Nephron (organoid): Measurements from ENCODE around the gene COL5A3.

Experiments
- H3K27ac Mint-ChIP-seq, 3 experiments: 2 replicates each; pipeline ENCODE4 v1.8.0; 2020; ENCODE audit warnings: mixed read lengths in 3 of 3, mild to moderate bottlenecking in 2 of 3, moderate library complexity in 1 of 3
- H3K27me3 Mint-ChIP-seq: 2 replicates; pipeline ENCODE4 v1.8.0; 2021; ENCODE audit warnings: low read depth, mild to moderate bottlenecking, moderate library complexity, mixed read lengths
- H3K36me3 Mint-ChIP-seq: 2 replicates; pipeline ENCODE4 v1.8.0; 2020; ENCODE audit warnings: low read depth, mixed read lengths
- H3K4me1 Mint-ChIP-seq: 2 replicates; pipeline ENCODE4 v1.8.0; 2020; ENCODE audit warnings: mixed read lengths
- H3K4me3 Mint-ChIP-seq, 3 experiments: 2 replicates each; pipeline ENCODE4 v1.8.0; 2020; ENCODE audit warnings: mild to moderate bottlenecking in 3 of 3, mixed read lengths in 3 of 3, moderate library complexity in 2 of 3
- H3K9me3 Mint-ChIP-seq: 2 replicates; pipeline ENCODE4 v1.8.0; 2020; ENCODE audit warnings: mixed read lengths
- CTCF ChIP-seq, 3 experiments: fragments of 200-600 bp; sonication (generic); IDR thresholded peaks; one replicate each; pipeline ENCODE4 v1.5.0; 2021; ENCODE audit warnings: antibody characterized with exemption in 3 of 3; ENCODE audit not compliant: unreplicated experiment in 3 of 3

COL5A3 gene

GRCh38 chr19:9989504-9989903 is 20.8 kb downstream of the COL5A3 start:
- Mint-ChIP-seq H3K9me3 (no peaks in the 10 kb centered on the region), H3K36me3 (no peaks in the 10 kb centered on the region), H3K4me1 (peaks cover 10% of the 10 kb centered on the region), H3K27ac (no peak overlapping the region), H3K27me3 (no peaks in the 10 kb centered on the region), H3K4me3 (no peak overlapping the region)
- TF ChIP-seq CTCF (IDR thresholded peaks at IDR 0.05; ENCODE audit: unreplicated experiment in 3 of 3), result no peak

- peak overlapping the region in 2 of 3 experiments; percentile 67 to 83 for H3K27ac Mint-ChIP-seq
- TF ChIP-seq CTCF (IDR thresholded peaks at IDR 0.05; ENCODE audit: unreplicated experiment in 3 of 3), result no peak
- H3K9me3 Mint-ChIP-seq, result no peaks in the 10 kb centered on the region
- H3K4me3 Mint-ChIP-seq, result peak overlapping the region in 2 of 3 experiments; percentile 9 to 53
- peaks cover 10% of the 10 kb centered on the region for H3K4me1 Mint-ChIP-seq
- peaks cover 4% of the 10 kb centered on the region for H3K27me3 Mint-ChIP-seq
- H3K36me3 Mint-ChIP-seq, result no peaks in the 10 kb centered on the region
Measured at GRCh38 chr19:9986787-9987281, 23.5 kb downstream of the COL5A3 start.

GRCh38 chr19:9981406-9982260 is 28.7 kb downstream of the COL5A3 start:
- Mint-ChIP-seq H3K9me3 (peaks cover 3% of the 10 kb centered on the region), H3K4me3 (no peak overlapping the region), H3K27ac (no peak overlapping the region), H3K4me1 (peaks cover 3% of the 10 kb centered on the region), H3K27me3 (peaks cover 4% of the 10 kb centered on the region), H3K36me3 (no peaks in the 10 kb centered on the region)
- no peak for TF ChIP-seq CTCF (IDR thresholded peaks at IDR 0.05; ENCODE audit: unreplicated experiment in 3 of 3)

- no peak overlapping the region for H3K4me3 Mint-ChIP-seq
- H3K4me1 Mint-ChIP-seq, result peaks cover 5% of the 10 kb centered on the region
- H3K9me3 Mint-ChIP-seq, result no peaks in the 10 kb centered on the region
- H3K27me3 Mint-ChIP-seq, result peaks cover 25% of the 10 kb centered on the region
- TF ChIP-seq CTCF (IDR thresholded peaks at IDR 0.05; ENCODE audit: unreplicated experiment in 3 of 3), result no peak
- H3K27ac Mint-ChIP-seq, result no peak overlapping the region
- no peaks in the 10 kb centered on the region for H3K36me3 Mint-ChIP-seq
Measured at GRCh38 chr19:9972103-9972502, 38.2 kb downstream of the COL5A3 start.

GRCh38 chr19:9971166-9971897 is 39.0 kb downstream of the COL5A3 start:
- no peaks in the 10 kb centered on the region for H3K36me3 Mint-ChIP-seq
- H3K4me1 Mint-ChIP-seq, result peaks cover 5% of the 10 kb centered on the region
- peaks cover 32% of the 10 kb centered on the region for H3K27me3 Mint-ChIP-seq
- H3K27ac Mint-ChIP-seq, result no peak overlapping the region
- no peaks in the 10 kb centered on the region for H3K9me3 Mint-ChIP-seq
- no peak for TF ChIP-seq CTCF (IDR thresholded peaks at IDR 0.05; ENCODE audit: unreplicated experiment in 3 of 3)
- H3K4me3 Mint-ChIP-seq, result no peak overlapping the region
